DMS79 treated with DMSO at 0.1 percent for 48 hours (cell line): ENCODE results near the gene PELI2.

ENCODE experiments used
- DNase-seq: peaks from one replicate; lab custom pipeline; 2025; lab: John Stamatoyannopoulos, UW

PELI2 gene

DNA sequence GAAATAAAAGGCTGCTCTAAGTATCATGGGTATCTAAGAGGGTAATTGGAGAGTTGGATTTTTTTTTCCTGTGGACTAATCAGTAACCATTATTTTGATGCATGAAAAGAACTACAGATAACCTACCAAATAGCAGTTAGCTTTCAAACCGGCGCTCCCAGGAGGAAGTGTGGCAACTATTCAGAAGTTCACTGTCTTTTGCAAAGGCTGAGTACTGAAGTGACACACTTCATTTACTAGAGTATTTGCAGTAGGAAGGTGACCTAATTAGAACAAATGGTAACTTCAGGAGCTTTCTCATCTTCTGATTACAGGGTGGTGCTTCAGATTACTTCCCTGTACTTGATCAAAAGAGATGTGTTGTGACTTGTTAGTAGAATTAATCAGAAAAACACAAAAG lies 87.7 kb downstream of the PELI2 start:
- DNase-seq, result peak; percentile 96

DNA sequence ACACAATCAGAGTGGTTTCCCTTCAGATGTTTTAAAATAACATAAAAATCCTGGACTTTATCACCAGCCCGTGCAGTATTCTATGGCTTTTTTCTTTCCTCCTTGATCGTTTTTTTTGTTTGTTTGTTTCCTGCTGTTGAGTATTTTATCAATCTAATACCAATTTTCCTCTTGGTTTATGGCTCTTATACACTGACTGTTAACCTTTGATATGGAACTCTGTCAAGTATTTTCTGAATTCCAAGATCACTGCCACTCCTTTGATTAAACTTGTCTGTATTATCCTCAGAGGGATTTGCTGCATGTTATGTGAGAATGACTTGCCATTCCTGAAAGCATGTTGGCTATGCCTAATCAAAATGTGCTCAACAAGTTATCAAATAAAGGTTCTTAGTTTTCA lies 88.4 kb downstream of the PELI2 start:
- DNase-seq, result peak; percentile 76

- DNase-seq, result peak; percentile 100
Observed at GRCh38 chr14:56207626-56208292, 89.5 kb downstream of the PELI2 start.

DNA sequence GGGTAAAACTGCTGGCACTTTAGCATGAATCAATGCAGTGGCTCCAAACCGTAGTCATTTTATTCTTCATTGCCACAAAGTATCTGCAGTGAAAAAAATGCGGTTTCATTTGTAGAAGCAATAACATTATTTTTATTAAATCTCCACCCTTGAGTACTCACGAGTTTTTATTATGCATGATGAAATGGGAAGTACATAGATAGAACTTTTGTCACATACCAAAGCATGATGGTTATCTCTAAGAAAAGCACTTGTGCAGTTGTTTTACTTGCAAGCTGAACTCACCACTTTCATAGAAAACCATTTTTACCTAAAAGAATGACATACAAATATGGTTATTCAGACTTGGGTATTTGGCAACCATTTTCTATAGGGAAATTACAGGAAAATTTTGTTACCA lies 90.3 kb downstream of the PELI2 start:
- no peak for DNase-seq

- no peak for DNase-seq
Observed at GRCh38 chr14:56210571-56210970, 92.4 kb downstream of the PELI2 start.

- no peak for DNase-seq
Observed at GRCh38 chr14:56211084-56211483, 92.9 kb downstream of the PELI2 start.

- peak; percentile 98 for DNase-seq
Observed at GRCh38 chr14:56211844-56212243, 93.6 kb downstream of the PELI2 start.

GRCh38 chr14:56212521-56212920 lies 94.3 kb downstream of the PELI2 start:
- peak; percentile 88 for DNase-seq

- DNase-seq, result no peak
Observed at GRCh38 chr14:56213306-56213705, 95.1 kb downstream of the PELI2 start.

DNA sequence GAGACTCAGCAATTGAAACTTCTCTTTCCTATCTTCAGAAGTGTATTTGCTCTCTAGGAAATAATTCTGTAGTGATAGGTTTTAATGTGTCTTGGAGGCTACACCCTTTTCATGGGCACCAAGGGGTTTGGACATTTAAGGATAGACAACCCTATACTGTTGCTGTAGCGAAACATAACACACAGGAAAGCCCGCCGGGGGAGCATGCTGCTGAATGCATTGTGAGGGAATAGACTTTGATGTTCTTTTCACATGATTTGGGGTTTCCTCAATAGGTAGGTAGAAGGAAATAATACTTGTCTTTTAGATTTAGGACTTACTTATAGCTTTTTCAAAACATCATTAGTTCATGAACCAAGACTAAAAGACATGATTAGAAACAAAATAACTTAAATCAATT lies 97.0 kb downstream of the PELI2 start:
- no peak for DNase-seq

DNA sequence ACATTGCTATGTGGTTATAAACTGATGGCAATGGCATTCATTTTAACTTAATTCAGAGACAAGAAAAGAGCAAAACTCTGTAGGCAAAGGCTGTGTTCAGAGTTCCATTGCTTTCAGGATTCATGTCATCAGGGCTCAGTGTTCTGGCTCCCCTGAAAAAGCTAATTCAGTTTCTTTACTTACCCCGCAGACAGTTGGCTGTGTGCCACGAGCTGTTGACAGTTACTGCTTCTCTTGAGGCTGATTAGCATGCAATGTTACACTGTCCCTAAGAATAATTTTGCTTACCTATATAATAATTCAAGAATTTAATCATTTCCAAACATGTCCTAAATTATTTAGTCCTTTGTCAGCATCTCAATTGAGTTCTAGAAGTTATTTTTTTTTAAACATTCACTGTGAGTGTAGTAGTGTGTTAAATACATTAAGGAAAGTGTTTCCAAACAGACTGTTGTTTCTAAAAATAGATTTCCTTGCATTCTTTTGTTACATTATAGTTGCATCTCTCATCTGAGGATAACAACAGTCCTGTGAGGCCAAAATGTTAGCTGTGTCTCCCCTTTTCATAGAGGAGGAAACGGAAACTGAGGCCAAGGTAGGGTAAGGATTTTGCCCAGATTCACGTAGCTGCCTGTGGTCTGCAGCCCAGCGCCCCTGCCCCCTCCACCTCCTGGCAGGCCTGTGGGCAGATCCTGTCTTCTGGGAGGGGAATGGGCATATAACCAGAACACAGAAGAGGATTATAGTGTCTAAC lies 98.6 kb downstream of the PELI2 start:
- peak; percentile 85 for DNase-seq

DNA sequence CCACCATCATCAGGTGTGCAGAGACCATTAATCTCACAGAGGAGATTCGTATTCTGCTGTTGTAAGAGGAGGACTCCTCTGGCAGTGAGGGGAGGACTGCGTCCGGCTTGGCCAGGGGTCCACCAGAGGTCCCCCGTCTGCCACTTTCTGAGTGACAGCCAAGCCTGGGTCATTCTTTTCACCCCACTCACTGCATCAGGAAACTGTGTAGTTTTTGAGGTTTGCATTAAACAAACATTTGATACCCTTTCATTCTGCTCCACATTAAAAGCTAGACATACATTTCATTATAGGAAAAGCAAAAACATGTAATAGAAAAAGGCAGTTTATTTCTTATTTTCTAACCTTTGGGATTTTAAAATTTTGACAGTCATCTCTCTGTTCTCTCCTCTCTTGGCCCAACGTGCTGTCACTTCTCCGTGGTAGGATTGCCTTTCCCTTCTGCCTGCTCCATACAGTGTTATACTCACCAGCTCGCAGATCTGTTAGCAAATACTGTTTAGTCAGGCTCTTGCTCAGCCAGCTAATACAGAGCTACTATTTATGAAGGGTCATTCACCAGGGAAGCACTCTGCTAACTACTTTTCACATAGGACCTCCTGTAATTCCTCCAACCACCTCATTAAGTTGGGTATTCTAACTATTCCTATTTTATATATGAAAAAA lies 99.3 kb downstream of the PELI2 start:
- no peak for DNase-seq

DNA sequence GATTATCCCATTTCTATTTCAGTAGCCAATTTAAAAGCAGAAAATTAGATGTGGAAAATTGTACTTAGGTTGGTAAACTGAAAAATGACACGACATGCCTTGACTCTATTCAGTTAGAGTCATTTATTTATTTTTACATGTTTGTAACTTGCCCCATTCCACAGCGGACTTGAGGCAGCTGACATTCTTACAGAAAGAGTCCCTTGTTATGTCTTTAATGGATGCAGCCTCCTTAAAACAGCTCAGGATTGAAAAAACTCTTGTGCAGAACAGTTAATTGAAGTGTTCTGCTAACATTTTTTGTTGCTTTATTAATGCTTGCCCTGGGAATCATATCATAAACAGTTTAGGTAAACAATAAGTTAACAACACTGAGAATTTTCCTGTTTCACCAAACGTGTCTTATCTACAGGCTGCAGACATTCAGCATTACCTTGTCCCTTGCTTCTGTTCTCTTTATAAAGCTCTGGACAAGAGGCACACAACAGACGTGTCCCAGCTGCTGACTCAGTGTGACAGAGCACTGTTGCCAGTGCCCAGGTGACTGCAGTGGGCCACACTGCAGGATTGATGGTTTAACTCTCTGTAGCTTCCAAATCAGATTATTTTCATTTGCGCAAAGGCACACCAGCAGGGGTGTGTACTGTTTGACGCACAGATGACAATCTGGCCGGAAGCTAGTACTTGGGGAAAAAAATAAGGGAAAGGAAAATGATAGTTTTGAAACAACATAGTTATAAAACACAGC lies 101.6 kb downstream of the PELI2 start:
- DNase-seq, result no peak

GRCh38 chr14:56221382-56222128 lies 103.3 kb downstream of the PELI2 start:
- DNase-seq, result no peak

- DNase-seq, result no peak
Observed at GRCh38 chr14:56224229-56224628, 106.0 kb downstream of the PELI2 start.

- no peak for DNase-seq
Observed at GRCh38 chr14:56224691-56225681, 106.8 kb downstream of the PELI2 start.

- no peak for DNase-seq
Observed at GRCh38 chr14:56235388-56235787, 117.2 kb downstream of the PELI2 start.

GRCh38 chr14:56237398-56237797 lies 119.2 kb downstream of the PELI2 start:
- DNase-seq, result no peak

DNA sequence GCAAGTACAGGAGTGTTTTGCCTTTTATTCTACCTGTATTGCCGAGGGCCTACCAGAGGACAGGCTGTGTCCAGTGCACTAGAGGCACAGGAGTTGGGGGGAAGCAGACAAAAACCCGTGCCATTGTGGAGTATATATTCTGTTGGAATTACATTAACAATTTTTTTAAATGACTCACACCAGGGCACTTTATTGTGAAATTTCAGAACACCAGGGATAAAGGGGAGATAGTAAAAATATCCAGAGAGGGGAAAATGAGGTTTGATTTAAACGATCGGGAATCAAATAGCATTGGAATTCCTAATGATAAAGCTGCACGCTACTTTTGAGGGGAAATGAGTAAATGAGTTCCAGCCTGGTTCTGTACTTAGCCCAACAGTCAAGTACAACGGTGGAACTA lies 123.2 kb downstream of the PELI2 start:
- DNase-seq, result no peak

DNA sequence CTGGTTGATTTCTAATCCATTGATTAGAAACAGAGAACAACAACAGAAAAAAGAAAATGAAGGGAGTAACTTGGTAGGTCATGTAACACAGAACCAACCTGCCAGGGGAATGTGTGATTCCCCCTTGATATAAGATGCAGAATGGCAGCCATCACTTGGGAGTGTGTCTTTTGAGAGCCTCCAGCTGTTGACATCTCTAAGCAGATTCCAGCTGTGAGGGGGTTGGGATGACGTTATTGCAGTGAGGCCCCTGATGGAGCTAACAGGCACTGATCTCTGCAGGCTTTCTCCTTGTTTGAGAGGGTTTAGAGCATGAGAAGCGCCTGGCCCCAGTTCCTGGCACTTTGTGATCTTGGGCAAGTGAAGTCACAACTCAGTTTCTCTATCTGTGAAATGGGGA lies 124.9 kb downstream of the PELI2 start:
- DNase-seq, result no peak
